Measurements from ENCODE around the gene RAPGEFL1. TPM values are rescaled to one million over a fixed set of nuclear protein-coding genes. Genes with fewer than 3 reads are reported as not detected.

RAPGEFL1 gene
- total RNA-seq, 3 donors from 2014 or later, result 3.2 to 10.8 (median 5.0) TPM

DNA sequence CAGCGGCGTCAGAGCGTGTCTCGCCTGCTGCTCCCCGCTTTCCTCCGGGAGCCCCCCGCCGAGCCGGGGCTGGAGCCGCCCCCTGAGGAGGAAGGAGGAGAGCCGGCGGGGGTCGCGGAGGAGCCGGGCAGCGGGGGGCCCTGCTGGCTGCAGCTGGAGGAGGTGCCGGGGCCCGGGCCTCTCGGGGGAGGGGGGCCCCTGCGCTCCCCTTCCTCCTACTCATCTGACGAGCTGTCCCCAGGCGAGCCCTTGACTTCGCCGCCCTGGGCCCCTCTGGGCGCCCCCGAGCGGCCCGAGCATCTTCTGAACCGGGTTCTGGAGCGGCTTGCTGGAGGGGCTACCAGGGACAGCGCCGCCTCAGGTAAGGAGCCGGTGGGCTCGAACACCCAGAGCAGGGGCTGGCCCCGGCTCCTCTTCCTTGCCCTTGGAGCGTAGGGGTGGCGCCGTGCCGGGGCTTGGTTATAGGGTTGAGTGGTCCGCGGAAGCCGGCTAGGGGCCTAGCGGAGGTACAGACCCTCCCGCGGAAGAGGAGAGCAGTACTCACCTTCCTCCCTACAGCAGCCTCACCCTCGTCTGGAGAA lies 841 bp downstream of the RAPGEFL1 start:
- TF ChIP-seq POLR2AphosphoS5 (IDR thresholded peaks at IDR 0.05), result no peak
- no peak for TF ChIP-seq POLR2A (IDR thresholded peaks at IDR 0.05)
- Histone ChIP-seq H3K36me3 (no peaks in the 10 kb centered on the region), H3K4me1 (peaks cover 0 to 5% of the 10 kb centered on the region in 2 donors), H3K9me3 (no peaks in the 10 kb centered on the region), H3K4me3 (peak overlapping the region in 2 of 3 donors; percentile 64 to 68), H3K27me3 (no peaks in the 10 kb centered on the region), H3K27ac (peak overlapping the region; percentile 62 to 69)
- intact Hi-C loops (cut with DNase I; ENCODE audit: low total_unique reads), result loop anchor here (10.0 kb wide), 1 partner anchor 123 kb away; the partner anchor contains the start of gene MED24
- no peak for DNase-seq (ENCODE audit: low spot score in 2 of 2)

DNA sequence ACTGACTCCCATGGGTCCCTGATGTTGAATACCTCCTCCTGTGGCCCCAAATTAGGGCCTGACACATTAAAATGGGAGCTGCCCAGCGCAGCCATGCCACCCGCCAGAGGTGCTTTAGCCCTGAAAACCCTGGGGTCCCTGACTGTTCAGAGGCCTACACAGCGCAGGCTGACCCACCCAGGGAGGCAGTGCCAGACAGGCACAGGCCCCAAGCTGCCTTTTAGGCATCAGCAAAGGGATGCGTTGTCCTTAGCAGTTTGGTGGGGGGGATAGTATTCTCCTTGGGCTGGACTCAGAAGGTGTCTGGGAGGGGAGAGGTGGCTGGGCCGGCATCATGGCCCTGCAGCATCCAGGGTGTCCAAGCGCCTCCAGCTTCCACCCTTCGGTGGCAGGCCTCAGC lies 1.4 kb downstream of the RAPGEFL1 start:
- DNase-seq (ENCODE audit: low spot score in 2 of 2), result no peak
- Histone ChIP-seq H3K4me3 (peak overlapping the region in 2 of 3 donors; percentile 64 to 68), H3K36me3 (no peaks in the 10 kb centered on the region), H3K27ac (peak overlapping the region in 1 of 2 donors; percentile 0), H3K4me1 (peaks cover 0 to 5% of the 10 kb centered on the region in 2 donors), H3K9me3 (no peaks in the 10 kb centered on the region), H3K27me3 (no peaks in the 10 kb centered on the region)
- intact Hi-C loops (cut with DNase I; ENCODE audit: low total_unique reads), result loop anchor here (10.0 kb wide), 1 partner anchor 124 kb away; the partner anchor contains the start of gene MED24
- TF ChIP-seq, protein P1, sequence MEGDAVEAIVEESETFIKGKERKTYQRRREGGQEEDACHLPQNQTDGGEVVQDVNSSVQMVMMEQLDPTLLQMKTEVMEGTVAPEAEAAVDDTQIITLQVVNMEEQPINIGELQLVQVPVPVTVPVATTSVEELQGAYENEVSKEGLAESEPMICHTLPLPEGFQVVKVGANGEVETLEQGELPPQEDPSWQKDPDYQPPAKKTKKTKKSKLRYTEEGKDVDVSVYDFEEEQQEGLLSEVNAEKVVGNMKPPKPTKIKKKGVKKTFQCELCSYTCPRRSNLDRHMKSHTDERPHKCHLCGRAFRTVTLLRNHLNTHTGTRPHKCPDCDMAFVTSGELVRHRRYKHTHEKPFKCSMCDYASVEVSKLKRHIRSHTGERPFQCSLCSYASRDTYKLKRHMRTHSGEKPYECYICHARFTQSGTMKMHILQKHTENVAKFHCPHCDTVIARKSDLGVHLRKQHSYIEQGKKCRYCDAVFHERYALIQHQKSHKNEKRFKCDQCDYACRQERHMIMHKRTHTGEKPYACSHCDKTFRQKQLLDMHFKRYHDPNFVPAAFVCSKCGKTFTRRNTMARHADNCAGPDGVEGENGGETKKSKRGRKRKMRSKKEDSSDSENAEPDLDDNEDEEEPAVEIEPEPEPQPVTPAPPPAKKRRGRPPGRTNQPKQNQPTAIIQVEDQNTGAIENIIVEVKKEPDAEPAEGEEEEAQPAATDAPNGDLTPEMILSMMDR (IDR thresholded peaks at IDR 0.05), result no peak
- TF ChIP-seq POLR2AphosphoS5 (IDR thresholded peaks at IDR 0.05), result no peak
- TF ChIP-seq POLR2A (IDR thresholded peaks at IDR 0.05), result no peak

DNA sequence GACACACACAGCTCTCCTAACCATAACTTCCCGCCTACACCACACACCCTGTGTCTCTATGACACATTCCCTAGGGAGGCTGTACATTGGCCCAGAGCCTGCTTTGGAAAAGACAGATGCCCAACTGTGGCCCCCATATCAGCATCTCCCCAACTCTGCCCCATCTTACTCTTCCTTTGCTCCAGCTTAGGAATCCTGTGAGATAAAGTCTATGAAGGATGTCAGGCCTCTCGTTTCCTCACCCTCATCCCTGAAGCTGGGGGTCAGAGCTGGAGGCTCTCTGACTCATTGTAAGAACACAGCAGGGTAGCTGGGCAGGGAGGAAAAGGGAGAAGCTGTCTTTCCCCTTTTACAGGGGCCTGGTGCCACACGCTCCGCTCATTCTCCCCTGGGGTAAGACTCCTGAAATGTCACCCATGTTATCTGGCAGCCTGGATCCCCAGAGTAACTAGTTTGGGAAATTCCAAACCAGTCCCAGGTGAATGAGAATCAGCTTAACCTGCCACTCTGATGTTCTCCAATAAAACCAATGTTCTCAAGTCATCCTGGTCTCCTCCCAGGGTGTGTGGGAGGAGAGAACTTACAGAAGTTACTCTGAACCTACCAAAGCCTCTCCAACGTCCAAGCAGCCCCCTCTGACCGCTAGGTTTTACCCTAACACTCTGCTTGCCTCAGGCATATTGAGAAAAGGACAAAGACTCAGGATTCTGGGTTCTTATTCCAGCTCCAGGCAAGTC lies 2.8 kb downstream of the RAPGEFL1 start:
- no peak overlapping the region for H3K4me3 ChIP-seq
- peaks cover 0 to 5% of the 10 kb centered on the region in 2 donors for H3K4me1 ChIP-seq
- H3K36me3 ChIP-seq, result no peaks in the 10 kb centered on the region
- intact Hi-C loops (cut with DNase I; ENCODE audit: low total_unique reads), result loop anchor here (10.0 kb wide), 1 partner anchor 125 kb away; the partner anchor contains the start of gene MED24
- DNase-seq (ENCODE audit: low spot score in 2 of 2), result no peak
- H3K27ac ChIP-seq, result peak overlapping the region; percentile 59 to 72
- TF ChIP-seq POLR2AphosphoS5 (IDR thresholded peaks at IDR 0.05) (no peak), POLR2A (IDR thresholded peaks at IDR 0.05) (no peak)
- TF ChIP-seq, protein P1 (IDR thresholded peaks at IDR 0.05), result no peak
- no peaks in the 10 kb centered on the region for H3K9me3 ChIP-seq
- H3K27me3 ChIP-seq, result no peaks in the 10 kb centered on the region

DNA sequence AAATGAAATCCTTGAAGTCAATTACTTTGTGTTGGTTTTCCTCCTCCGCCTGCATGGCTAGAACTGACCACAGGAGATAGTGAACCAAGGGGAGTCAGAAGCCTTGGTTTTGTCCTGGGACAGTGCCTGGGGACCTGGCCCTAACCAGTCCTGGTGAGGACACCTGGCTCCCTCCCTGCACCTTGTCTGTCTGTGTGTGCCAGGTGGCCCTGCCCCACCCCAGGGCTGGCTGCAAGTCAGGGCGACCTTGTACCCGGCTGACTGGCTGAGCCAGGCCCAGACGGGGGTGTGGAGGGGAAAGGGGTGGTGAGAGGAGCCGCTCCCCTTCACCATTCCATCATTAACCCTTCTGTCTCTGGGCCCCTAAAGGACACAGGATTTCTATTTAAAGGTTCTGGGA lies 3.4 kb downstream of the RAPGEFL1 start:
- Histone ChIP-seq H3K4me3 (no peak overlapping the region), H3K9me3 (no peaks in the 10 kb centered on the region), H3K27me3 (no peaks in the 10 kb centered on the region), H3K36me3 (no peaks in the 10 kb centered on the region), H3K4me1 (peaks cover 0 to 5% of the 10 kb centered on the region in 2 donors), H3K27ac (peak overlapping the region; percentile 59 to 72)
- DNase-seq (ENCODE audit: low spot score in 2 of 2), result peak in 1 of 2 donors; percentile 39
- intact Hi-C loops (cut with DNase I; ENCODE audit: low total_unique reads), result no loop called here
- TF ChIP-seq, protein P1 (IDR thresholded peaks at IDR 0.05), result no peak
- no peak for TF ChIP-seq POLR2A (IDR thresholded peaks at IDR 0.05)

GRCh38 chr17:40181205-40181604 lies 3.9 kb downstream of the RAPGEFL1 start:
- no peak for DNase-seq (ENCODE audit: low spot score in 2 of 2)
- H3K27me3 ChIP-seq, result no peaks in the 10 kb centered on the region
- H3K27ac ChIP-seq, result peak overlapping the region in 1 of 2 donors; percentile 72
- TF ChIP-seq, protein P1 (IDR thresholded peaks at IDR 0.05), result no peak
- no peak for TF ChIP-seq POLR2AphosphoS5 (IDR thresholded peaks at IDR 0.05)
- TF ChIP-seq POLR2A (IDR thresholded peaks at IDR 0.05), result no peak
- no peaks in the 10 kb centered on the region for H3K9me3 ChIP-seq
- intact Hi-C loops (cut with DNase I; ENCODE audit: low total_unique reads), result no loop called here
- H3K36me3 ChIP-seq, result no peaks in the 10 kb centered on the region
- H3K4me3 ChIP-seq, result no peak overlapping the region
- peaks cover 0 to 5% of the 10 kb centered on the region in 2 donors for H3K4me1 ChIP-seq
